Stimulated activated CD8-positive, alpha-beta memory T cell treated with anti-CD3 and anti-CD28 coated beads, Interleukin-4, amount 100 ng/mL, for 1 hour (primary cell): ENCODE measurements around the gene WNK1.
"Not testable (repeated sequence)": the region's sequence is repeated elsewhere in the genome, so short reads cannot be mapped to it uniquely, and the experiment has no call there.

Experiments
- DNase-seq, 2 donors: peaks; one replicate each; pipeline ENCODE4 v3.0.0-alpha.2; 2020; ENCODE audit warnings: low read depth in 2 of 2, low spot score in 1 of 2

The WNK1 gene

GRCh38 chr12:907413-908185 lies 155.2 kb downstream of the WNK1 start:
- no peak for DNase-seq

GRCh38 chr12:909861-910260 lies 157.5 kb downstream of the WNK1 start:
- no peak for DNase-seq

- DNase-seq: no peak
Observed at GRCh38 chr12:910416-910815, 158.0 kb downstream of the WNK1 start.

DNA sequence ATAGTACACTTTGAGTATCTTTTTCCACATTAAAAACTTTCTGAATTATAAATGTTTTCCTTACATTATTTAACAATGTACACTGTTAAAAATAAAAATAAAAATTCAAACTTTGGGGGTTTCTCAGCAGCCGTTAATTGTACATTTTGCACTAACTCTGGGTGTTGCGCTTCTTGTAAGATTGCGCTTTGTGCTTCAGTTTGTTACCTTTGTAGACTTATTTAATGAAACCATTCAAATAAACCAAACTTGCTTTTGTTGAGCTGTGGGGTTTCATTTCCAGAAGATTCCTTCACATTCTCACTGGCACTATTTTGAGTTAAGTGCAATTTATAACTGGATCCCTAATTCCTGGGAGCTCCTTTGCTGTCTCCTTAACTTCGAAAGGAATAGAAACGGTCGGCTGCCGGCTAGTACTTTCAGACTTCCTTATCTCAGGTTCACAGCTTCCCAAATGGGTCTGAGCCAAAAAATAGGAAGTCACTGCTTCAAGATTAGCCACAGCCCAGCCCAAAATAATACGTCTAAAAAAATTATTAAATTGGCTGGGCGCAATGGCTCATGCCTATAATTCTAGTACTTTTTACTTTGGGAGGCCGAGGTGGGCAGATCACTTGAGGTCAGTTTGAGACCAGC lies 158.9 kb downstream of the WNK1 start:
- no peak for DNase-seq

DNA sequence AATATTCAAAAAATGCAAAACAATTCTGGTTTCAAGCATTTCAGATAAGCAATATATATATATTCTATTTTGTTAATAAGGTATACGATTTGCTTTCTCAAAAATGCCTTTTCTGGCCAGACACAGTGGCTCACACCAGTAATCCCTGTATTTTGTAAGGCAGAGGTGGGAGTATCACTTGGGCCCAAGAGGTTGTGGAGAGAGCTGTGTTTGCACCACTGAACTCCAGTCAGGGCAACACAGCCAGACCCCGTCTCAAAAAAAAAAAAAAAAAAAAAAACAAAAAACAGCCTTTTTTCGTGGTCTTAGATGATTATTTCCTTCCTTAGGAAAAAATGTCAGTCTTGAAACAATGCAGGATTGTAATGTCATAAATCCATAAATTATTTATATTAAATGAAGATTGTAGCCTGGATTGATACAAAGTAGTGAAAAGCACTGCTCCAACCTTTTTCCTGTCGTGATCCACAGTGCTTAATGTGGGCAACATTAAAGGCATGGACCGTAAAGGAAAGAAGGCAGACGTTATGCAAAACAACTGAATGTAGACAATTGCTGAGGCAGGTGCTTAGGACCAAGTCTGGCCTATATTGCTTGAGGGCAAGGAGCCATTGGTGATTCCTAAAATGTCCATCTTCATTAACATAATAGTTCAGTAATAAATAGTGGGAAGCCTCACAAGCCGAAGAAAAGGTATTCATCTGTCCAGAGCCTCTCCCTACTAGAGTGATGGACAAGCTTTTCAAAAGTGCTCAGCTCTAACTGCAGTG lies 160.3 kb downstream of the WNK1 start:
- DNase-seq: no peak

DNA sequence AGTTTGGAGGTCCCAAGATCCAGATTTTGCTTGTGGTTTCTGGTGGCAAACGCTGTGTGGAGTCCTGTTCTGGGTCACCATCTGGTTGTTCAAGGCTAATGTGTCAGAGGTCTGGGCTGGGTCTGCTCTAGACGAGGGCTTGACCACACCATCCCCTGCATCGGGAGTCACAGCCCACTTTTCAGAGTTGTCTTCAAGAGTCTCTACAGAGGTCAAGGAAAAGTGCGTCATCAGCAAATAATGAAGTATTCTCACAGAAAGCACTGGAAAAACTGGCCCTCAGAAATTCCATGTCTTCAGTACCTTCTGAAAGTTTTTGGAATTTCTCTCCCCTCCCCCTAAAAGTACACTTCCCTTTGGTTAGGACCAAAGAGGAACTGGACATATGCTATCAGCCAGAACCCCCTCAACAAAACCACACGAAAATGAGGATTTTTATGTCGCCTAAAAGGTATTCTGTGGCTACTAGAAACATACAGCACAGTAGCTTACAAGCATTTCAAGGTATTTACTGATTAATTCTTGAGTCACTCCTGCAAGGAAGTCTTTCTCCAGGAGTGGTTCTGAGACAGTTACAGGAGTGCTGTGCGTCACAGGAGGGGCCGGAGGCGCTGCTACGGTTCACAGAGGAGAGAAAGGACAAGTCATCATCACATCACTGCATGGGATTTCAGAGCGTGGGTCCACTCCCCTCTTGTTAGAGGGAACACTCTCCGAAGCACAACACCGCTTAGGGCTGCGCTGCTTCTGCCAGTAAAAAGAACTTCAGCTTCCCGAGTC lies 161.7 kb downstream of the WNK1 start:
- no peak for DNase-seq

DNA sequence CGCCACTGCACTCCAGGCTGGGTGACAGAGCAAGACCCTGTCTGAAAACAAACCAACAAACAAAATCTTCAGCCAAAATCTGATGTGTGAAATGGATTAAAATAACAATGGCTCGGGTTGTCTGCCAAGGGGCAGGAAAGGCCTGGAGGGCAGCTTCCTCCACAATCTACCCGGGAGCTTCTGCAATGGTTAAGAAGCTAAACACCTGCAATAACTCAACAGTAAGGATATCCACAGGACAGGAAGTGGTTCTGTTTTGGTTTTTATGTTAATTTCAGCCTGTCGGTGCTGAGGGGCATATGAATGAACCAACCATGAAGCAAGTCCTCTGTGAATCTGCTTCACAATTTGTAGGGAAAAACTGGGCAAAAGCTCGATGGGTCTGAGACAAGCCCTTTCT lies 162.7 kb downstream of the WNK1 start:
- no peak for DNase-seq

GRCh38 chr12:916240-916639 lies 163.9 kb downstream of the WNK1 start:
- no peak for DNase-seq

DNA sequence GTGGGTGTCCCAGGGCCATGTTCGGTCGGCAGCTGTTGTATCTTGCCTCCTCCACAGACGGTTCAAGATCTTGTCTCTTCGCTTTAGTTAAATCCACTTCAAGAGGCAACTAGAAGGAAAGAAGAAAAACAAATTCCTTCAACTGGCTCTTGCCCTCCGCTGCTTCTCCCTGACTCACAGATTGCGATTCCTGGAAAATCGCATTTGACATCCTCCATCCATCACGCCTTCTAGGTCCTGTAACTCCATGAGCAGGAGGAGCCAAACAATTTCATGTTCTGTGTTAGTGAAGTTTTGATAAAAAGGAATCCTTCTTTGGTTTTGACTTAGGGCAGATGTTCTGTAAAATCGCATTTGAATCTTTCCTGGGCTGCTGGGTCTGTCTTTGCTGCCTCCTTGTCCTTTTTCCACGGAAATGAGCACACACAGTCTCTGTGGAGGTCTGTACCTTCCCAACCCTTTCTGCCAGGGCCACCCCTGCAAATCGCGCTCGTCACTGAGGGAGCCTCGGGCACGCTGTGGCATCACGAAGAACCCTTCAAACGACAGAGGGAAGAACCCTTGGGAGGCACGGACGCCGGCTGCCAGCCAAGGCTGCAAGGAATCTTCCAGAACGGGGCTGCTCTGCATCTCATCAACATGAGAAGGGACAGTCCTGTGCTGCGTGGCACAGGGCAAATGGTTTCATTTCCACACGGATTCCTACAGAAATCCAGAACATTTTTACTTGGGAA lies 164.5 kb downstream of the WNK1 start:
- DNase-seq: no peak

DNA sequence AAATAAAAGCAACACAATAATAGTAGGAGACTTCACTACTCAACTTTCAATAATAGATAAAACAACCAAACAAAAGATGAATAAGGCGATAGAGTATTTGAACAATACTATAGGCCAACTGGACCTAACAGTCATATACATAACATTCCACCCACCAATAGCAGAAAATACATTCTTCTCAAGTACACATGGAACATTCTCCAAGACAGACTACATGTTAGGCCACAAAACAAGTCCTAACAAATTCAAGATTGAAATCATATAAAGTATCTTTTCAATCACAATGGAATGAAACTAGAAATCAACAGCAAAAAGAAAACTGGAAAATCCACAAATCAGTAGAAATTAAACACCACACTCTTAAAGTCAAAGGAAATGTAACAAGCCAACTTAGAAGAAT lies 168.3 kb downstream of the WNK1 start:
- DNase-seq: no peak

GRCh38 chr12:922285-922684 lies 169.9 kb downstream of the WNK1 start:
- no peak for DNase-seq

DNA sequence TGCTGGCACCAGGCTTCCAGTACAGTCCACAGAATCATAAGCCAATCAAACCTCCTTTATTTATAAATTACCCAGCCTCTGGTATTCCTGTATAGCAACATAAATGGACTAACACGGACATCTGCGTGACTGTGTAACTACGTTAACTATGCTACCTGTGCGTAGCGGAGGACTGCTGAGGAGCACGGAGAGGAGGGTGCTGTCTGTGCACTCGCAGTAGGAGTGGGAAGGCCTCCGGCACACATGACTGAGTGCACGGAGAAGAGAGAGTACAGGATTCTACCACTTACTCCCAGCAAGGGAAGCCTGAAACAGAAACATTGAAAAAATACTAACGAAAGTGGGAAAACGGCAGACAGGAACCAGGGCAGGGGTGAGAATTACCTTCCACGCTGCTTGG lies 174.3 kb downstream of the WNK1 start:
- DNase-seq: no peak

DNA sequence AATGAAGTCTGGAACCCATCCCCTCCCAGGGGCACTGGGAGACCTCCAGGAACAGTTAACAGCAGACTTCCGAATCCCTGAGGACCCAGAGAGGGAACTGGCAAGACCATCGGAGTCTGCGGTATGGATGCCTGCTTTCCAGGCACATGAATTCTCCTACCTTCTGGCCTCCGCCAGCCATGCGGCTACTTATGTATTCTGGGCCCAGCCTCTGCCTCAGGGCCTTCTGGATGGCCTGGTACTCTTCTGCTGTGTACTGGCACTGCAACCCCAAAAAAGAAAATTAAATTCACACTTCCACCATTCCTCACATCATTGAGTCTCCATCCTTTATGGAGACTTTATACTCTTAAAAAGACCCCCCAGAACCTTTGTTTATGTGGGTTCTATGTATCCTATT lies 178.7 kb downstream of the WNK1 start:
- DNase-seq: no peak

DNA sequence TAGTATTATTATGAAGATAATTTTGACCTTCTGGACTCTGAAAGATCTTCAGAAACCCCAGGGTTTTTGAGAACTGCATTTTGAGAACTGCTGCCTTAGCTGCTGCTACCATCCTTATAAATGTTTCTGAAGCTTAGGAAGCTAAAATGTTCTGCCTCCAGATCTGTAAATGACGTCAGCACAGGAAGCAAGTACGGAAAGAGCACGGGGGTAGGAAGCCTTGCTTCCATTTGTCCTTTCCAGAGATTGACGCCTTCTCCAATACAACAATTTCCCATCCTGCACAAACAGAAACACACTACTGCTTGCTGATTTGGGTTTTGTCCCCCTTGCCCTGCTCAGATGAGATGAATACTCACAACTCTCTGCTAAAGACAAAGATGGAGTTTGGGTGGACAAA lies 179.2 kb downstream of the WNK1 start:
- DNase-seq: no peak

GRCh38 chr12:935891-936290 lies 183.5 kb downstream of the WNK1 start:
- DNase-seq: not testable (repeated sequence)

- no peak for DNase-seq
Observed at GRCh38 chr12:936377-937345, 184.3 kb downstream of the WNK1 start.

GRCh38 chr12:938810-939209 lies 186.4 kb downstream of the WNK1 start:
- no peak for DNase-seq

- DNase-seq: no peak
Observed at GRCh38 chr12:943051-943450, 190.7 kb downstream of the WNK1 start.

- no peak for DNase-seq
Observed at GRCh38 chr12:944211-944610, 191.8 kb downstream of the WNK1 start.

GRCh38 chr12:946212-946611 lies 193.8 kb downstream of the WNK1 start:
- DNase-seq: no peak
